ENCODE measurements around the gene RNF113B. TPM values are rescaled to one million over a fixed set of nuclear protein-coding genes. Genes with fewer than 3 reads are reported as not detected.

RNF113B gene
- total and polyA plus RNA-seq, 2 of the 13 experiments (the other 11 are each of a cell fraction or from before 2014, with no cell fraction given): not detected

GRCh38 chr13:98199480-98199879, 22.4 kb upstream of the RNF113B start (continued):
- TF ChIP-seq JUNB (CRISPR knock-in tag; IDR thresholded peaks at IDR 0.05; ENCODE audit: borderline replicate concordance): no peak
- no peak for TF ChIP-seq BATF2 (CRISPR knock-in tag; IDR thresholded peaks at IDR 0.05)
- no peak for TF ChIP-seq MAX (IDR thresholded peaks at IDR 0.05)
- TF ChIP-seq REPIN1 (CRISPR knock-in tag; IDR thresholded peaks at IDR 0.05; ENCODE audit: borderline replicate concordance, low read depth): no peak
- TF ChIP-seq PRDM15 (CRISPR knock-in tag; IDR thresholded peaks at IDR 0.05): no peak
- TF ChIP-seq ZNF607 (CRISPR knock-in tag; IDR thresholded peaks at IDR 0.05; ENCODE audit: borderline replicate concordance): no peak
- no peak for TF ChIP-seq NFATC3 (CRISPR knock-in tag; IDR thresholded peaks at IDR 0.05)
- no peak for TF ChIP-seq ZNF777 (CRISPR knock-in tag; IDR thresholded peaks at IDR 0.05)
- no peak for TF ChIP-seq RORA (CRISPR knock-in tag; IDR thresholded peaks at IDR 0.05)
- TF ChIP-seq DDIT3 (CRISPR knock-in tag; IDR thresholded peaks at IDR 0.05): no peak
- TF ChIP-seq MAF1 (CRISPR knock-in tag; IDR thresholded peaks at IDR 0.05; ENCODE audit: borderline replicate concordance): no peak
- TF ChIP-seq ZNF224 (CRISPR knock-in tag; IDR thresholded peaks at IDR 0.05): no peak
- no peak for TF ChIP-seq MIXL1 (CRISPR knock-in tag; IDR thresholded peaks at IDR 0.05)
- TF ChIP-seq PBX3 (CRISPR knock-in tag; IDR thresholded peaks at IDR 0.05; ENCODE audit: borderline replicate concordance): no peak
- TF ChIP-seq POLR2A (IDR thresholded peaks at IDR 0.05; ENCODE audit: insufficient read depth in 1 of 2, low read depth in 2 of 2, low read length in 2 of 2): no peak
- no peak for TF ChIP-seq NCOA1 (CRISPR knock-in tag; IDR thresholded peaks at IDR 0.05)
- TF ChIP-seq THAP8 (CRISPR knock-in tag; IDR thresholded peaks at IDR 0.05; ENCODE audit: borderline replicate concordance): no peak
- TF ChIP-seq HMGXB4 (CRISPR knock-in tag; IDR thresholded peaks at IDR 0.05; ENCODE audit: borderline replicate concordance in 1 of 2, low read depth in 1 of 2): no peak
- no peak for TF ChIP-seq HES4 (CRISPR knock-in tag; IDR thresholded peaks at IDR 0.05; ENCODE audit: borderline replicate concordance)
- TF ChIP-seq ZBTB1 (CRISPR knock-in tag; IDR thresholded peaks at IDR 0.05; ENCODE audit: borderline replicate concordance): no peak
- TF ChIP-seq ZBTB7A (CRISPR knock-in tag; IDR thresholded peaks at IDR 0.05): no peak
- TF ChIP-seq FOXO1 (CRISPR knock-in tag; IDR thresholded peaks at IDR 0.05): 0 out of 2 replicates have a peak, but pooled peaks have one; percentile 34
- TF ChIP-seq ATF7 (IDR thresholded peaks at IDR 0.05): no peak
- no peak for TF ChIP-seq ATF7 (CRISPR knock-in tag; IDR thresholded peaks at IDR 0.05)
